Esophagus squamous epithelium (tissue), 4 donors: ENCODE data around the gene LARGE1.

Source experiments
- POLR2A ChIP-seq, 4 donors: fragments of 450-650 bp; IDR thresholded peaks; one replicate each; pipeline ENCODE4 v1.6.1; 2017; ENCODE audit warnings: antibody characterized with exemption in 4 of 4, mild to moderate bottlenecking in 4 of 4, moderate library complexity in 3 of 4
- TF ChIP-seq, protein P1 (sequence below), 6 experiments: fragments of 450-650 bp in 4 of 6; fragments of 200-600 bp in 2 of 6; sonication (generic) in 2 of 6; IDR thresholded peaks; one replicate each; pipeline ENCODE4 v1.5.1; 2016 to 2019; ENCODE audit warnings: antibody characterized with exemption in 6 of 6, mild to moderate bottlenecking in 4 of 6, moderate library complexity in 4 of 6

DNA sequence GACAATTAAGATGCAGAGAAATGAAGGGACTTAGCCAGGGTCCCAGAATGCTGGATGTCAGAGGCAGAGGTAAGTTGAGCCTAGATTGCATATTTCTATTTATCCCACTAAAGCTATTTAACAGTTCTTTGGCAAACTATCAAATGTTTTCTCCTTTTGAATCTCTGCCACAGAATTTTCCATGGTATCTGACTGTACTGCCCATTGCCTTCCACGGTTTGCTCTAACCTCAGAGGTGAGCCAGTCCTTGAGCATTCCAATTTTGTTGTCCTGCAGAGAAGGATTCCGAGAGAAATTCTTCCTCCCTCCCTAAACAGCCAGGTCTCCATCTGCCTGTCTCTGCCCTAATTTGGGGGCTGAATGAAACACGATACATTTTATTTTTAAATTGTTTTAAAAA, 493.8 kb downstream of the LARGE1 start:
- TF ChIP-seq, protein P1, sequence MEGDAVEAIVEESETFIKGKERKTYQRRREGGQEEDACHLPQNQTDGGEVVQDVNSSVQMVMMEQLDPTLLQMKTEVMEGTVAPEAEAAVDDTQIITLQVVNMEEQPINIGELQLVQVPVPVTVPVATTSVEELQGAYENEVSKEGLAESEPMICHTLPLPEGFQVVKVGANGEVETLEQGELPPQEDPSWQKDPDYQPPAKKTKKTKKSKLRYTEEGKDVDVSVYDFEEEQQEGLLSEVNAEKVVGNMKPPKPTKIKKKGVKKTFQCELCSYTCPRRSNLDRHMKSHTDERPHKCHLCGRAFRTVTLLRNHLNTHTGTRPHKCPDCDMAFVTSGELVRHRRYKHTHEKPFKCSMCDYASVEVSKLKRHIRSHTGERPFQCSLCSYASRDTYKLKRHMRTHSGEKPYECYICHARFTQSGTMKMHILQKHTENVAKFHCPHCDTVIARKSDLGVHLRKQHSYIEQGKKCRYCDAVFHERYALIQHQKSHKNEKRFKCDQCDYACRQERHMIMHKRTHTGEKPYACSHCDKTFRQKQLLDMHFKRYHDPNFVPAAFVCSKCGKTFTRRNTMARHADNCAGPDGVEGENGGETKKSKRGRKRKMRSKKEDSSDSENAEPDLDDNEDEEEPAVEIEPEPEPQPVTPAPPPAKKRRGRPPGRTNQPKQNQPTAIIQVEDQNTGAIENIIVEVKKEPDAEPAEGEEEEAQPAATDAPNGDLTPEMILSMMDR (IDR thresholded peaks at IDR 0.05) = no peak
- no peak for TF ChIP-seq POLR2A (IDR thresholded peaks at IDR 0.05)
